Prostate gland (tissue), 2 donors: Measurements from ENCODE around the gene LIME1. TPM values are rescaled to one million over a fixed set of nuclear protein-coding genes. Genes with fewer than 3 reads are reported as not detected.
"Not testable (repeated sequence)": the region's sequence is repeated elsewhere in the genome, so short reads cannot be mapped to it uniquely, and the experiment has no call there.

Experiments
- DNase-seq: peaks from one replicate; pipeline ENCODE4 v3.0.0-alpha.2; 2019; ENCODE audit warnings: low spot score
- H3K27ac ChIP-seq, 2 donors: fragments of 200-600 bp; sonication (generic); 2 replicates each; pipeline ENCODE4 v1.5.1; 2017 to 2019
- H3K27me3 ChIP-seq: fragments of 200-600 bp; sonication (generic); replicated peaks from 2 replicates; pipeline ENCODE4 v1.5.1; 2019; ENCODE audit not compliant: insufficient read depth
- H3K36me3 ChIP-seq, 2 donors: fragments of 200-600 bp; sonication (generic); 1 replicate in 1 of 2; 2 replicates in 1 of 2; pipeline versions ENCODE4 v1.5.1 to v1.8.1; 2017 to 2019
- H3K4me1 ChIP-seq: fragments of 200-600 bp; sonication (generic); replicated peaks from 2 replicates; pipeline ENCODE4 v1.5.1; 2019
- H3K4me3 ChIP-seq, 2 donors: fragments of 200-600 bp; sonication (generic); 2 replicates each; pipeline ENCODE4 v1.5.1; 2017 to 2019
- H3K9me3 ChIP-seq: fragments of 200-600 bp; sonication (generic); 2 replicates; pipeline ENCODE4 v1.5.1; 2017
- CTCF ChIP-seq, 4 experiments: fragments of 200-600 bp in 2 of 4; fragments of 450-650 bp in 2 of 4; sonication (generic) in 2 of 4; IDR thresholded peaks; 1 replicate in 3 of 4; 2 replicates in 1 of 4; pipeline ENCODE4 v1.5.1; 2016 to 2019; ENCODE audit warnings: antibody characterized with exemption in 4 of 4, mild to moderate bottlenecking in 2 of 4, moderate library complexity in 2 of 4
- POLR2A ChIP-seq: fragments of 450-650 bp; IDR thresholded peaks from one replicate; pipeline ENCODE4 v1.6.1; 2016; ENCODE audit warnings: antibody characterized with exemption, mild to moderate bottlenecking
- POLR2AphosphoS5 ChIP-seq: sonication (generic); formaldehyde crosslinking; IDR thresholded peaks from one replicate; pipeline ENCODE4 v1.6.1; 2017; ENCODE audit warnings: antibody characterized with exemption
- WGBS: methylation state at CpG from one replicate; pipeline ENCODE4 v1.1.5; 2018; 5-methylcytosine and 5-hydroxymethylcytosine counted together
- intact Hi-C: fragments of 100-400 bp; cut with DNase I; formaldehyde crosslinking; loops from one replicate; pipeline ENCODE4 v1.14.2; 2022
- total RNA-seq, 2 donors: library from RNA; depleted of rRNA; stranded (reverse); fragments of >200 nt; gene quantifications; one replicate each; pipeline ENCODE4 v1.1.0, GENCODE V29; 2016

The LIME1 gene
- total RNA-seq, 2 donors from 2014 or later: 35.0 to 44.4 TPM

- no peak for TF ChIP-seq POLR2A
- TF ChIP-seq CTCF (IDR thresholded peaks at IDR 0.05): no peak
- no peak for TF ChIP-seq POLR2AphosphoS5
- 98% methylated on average over 5 of the region's 5 CpGs for WGBS
These were observed 21.6 kb upstream of the LIME1 start for GRCh38 chr20:63714858-63715257.

GRCh38 chr20:63718996-63719395 lies 17.5 kb upstream of the LIME1 start:
- intact Hi-C loops: no loop called here
- H3K4me1 ChIP-seq: no peaks in the 10 kb centered on the region
- no peaks in the 10 kb centered on the region for H3K27me3 ChIP-seq
- DNase-seq: no peak
- H3K36me3 ChIP-seq: no peaks in the 10 kb centered on the region
- 98% methylated on average over 2 of the region's 2 CpGs for WGBS
- H3K27ac ChIP-seq: no peak overlapping the region
- H3K9me3 ChIP-seq: no peaks in the 10 kb centered on the region
- no peak overlapping the region for H3K4me3 ChIP-seq
- TF ChIP-seq POLR2AphosphoS5: no peak
- TF ChIP-seq POLR2A: no peak
- TF ChIP-seq CTCF (IDR thresholded peaks at IDR 0.05): no peak

More at GRCh38 chr20:63714858-63715257, 21.6 kb upstream of the LIME1 start:
- no peak overlapping the region for H3K4me3 ChIP-seq
- H3K27ac ChIP-seq: no peak overlapping the region
- no peaks in the 10 kb centered on the region for H3K36me3 ChIP-seq
- H3K4me1 ChIP-seq: no peaks in the 10 kb centered on the region
- no peak for DNase-seq
- no peaks in the 10 kb centered on the region for H3K27me3 ChIP-seq
- H3K9me3 ChIP-seq: no peaks in the 10 kb centered on the region
- intact Hi-C loops: no loop called here

DNA sequence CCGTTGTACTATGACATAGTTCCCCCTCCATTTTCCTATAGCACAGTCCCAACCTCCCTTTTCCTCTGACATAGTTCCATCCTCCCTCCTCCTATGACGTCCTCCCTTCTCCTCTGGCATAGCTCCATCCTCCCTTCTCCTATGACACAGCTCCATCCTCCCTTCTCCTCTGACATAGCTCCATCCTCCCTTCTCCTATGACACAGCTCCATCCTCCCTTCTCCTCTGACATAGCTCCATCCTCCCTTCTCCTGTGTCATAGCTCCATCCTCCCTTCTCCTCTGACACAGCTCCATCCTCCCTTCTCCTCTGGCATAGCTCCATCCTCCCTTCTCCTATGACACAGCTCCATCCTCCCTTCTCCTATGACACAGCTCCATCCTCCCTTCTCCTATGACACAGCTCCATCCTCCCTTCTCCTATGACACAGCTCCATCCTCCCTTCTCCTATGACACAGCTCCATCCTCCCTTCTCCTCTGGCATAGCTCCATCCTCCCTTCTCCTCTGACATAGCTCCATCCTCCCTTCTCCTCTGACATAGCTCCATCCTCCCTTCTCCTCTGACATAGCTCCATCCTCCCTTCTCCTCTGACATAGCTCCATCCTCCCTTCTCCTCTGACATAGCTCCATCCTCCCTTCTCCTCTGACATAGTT lies 13.4 kb upstream of the LIME1 start:
- H3K27me3 ChIP-seq, H3K27ac ChIP-seq, intact Hi-C loops, H3K9me3 ChIP-seq, H3K4me1 ChIP-seq, H3K4me3 ChIP-seq, H3K36me3 ChIP-seq, DNase-seq: not testable (repeated sequence)
- 83% methylated on average over 2 of the region's 2 CpGs for WGBS

- DNase-seq, H3K4me1 ChIP-seq, H3K9me3 ChIP-seq, intact Hi-C loops, H3K36me3 ChIP-seq, H3K4me3 ChIP-seq, H3K27ac ChIP-seq, H3K27me3 ChIP-seq: not testable (repeated sequence)
- WGBS: 92% methylated on average over 18 of the region's 18 CpGs
These were observed 6.2 kb upstream of the LIME1 start for GRCh38 chr20:63730189-63730733.

DNA sequence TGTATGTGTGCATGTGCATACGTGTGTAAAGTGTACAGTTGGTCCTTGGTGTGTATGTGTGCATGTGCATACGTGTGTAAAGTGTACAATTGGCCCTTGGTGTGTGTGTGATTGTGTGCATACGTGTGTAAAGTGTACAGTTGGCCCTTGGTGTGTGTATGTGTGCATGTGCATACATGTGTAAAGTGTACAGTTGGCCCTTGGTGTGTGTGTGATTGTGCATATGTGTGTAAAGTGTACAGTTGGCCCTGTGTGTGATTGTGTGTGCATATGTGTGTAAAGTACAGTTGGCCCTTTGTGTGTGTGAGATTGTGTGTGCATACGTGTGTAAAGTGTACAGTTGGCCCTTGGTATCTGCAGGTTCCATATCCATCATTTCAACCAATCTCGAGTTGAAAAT lies 5.1 kb upstream of the LIME1 start:
- TF ChIP-seq POLR2AphosphoS5: no peak
- Histone ChIP-seq H3K36me3 (peaks cover 4% of the 10 kb centered on the region in 2 donors), H3K9me3 (no peaks in the 10 kb centered on the region), H3K4me1 (no peaks in the 10 kb centered on the region), H3K4me3 (no peak overlapping the region), H3K27me3 (no peaks in the 10 kb centered on the region), H3K27ac (no peak overlapping the region)
- no peak for DNase-seq
- 69% methylated on average over 5 of the region's 5 CpGs for WGBS
- intact Hi-C loops: no loop called here

- no peak for TF ChIP-seq POLR2AphosphoS5
- no peaks in the 10 kb centered on the region for H3K27me3 ChIP-seq
- 83% methylated on average over 38 of the region's 38 CpGs for WGBS
- intact Hi-C loops: no loop called here
- H3K4me1 ChIP-seq: no peaks in the 10 kb centered on the region
- H3K36me3 ChIP-seq: peaks cover 4% of the 10 kb centered on the region in 2 donors
- no peak overlapping the region for H3K27ac ChIP-seq
- no peak overlapping the region for H3K4me3 ChIP-seq
- no peak for DNase-seq
- no peaks in the 10 kb centered on the region for H3K9me3 ChIP-seq
These were observed 4.1 kb upstream of the LIME1 start for GRCh38 chr20:63732118-63733095.
